A673 (cell line): Measurements from ENCODE around the gene PLPP7. TPM values are rescaled to one million over a fixed set of nuclear protein-coding genes. Genes with fewer than 3 reads are reported as not detected.
"Not testable (repeated sequence)": the region's sequence is repeated elsewhere in the genome, so short reads cannot be mapped to it uniquely, and the experiment has no call there.

ENCODE experiments used
- BruUV-seq: library from RNA; stranded (reverse); fragments of 400-500 nt; replicated peaks from 2 replicates; lab custom pipeline; 2021; lab: Mats Ljungman, UMichigan
- CTCF ChIA-PET: fragments of 300-600 bp; sonication (Branson Sonifier 250); formaldehyde crosslinking; loops from one replicate; lab custom pipeline; 2022; ENCODE audit warnings: antibody characterized with exemption; lab: Charles Lee
- POLR2A ChIA-PET: fragments of 300-600 bp; sonication (Branson Sonifier 250); formaldehyde crosslinking; loops from one replicate; lab custom pipeline; 2022; ENCODE audit warnings: antibody characterized with exemption; ENCODE audit not compliant: low non-redundant PET; lab: Charles Lee
- DNase-seq: peaks from one replicate; pipeline ENCODE4 v3.0.0-alpha.2; 2015; ENCODE audit warnings: low spot score
- H3K27ac ChIP-seq: fragments of 200-600 bp; sonication (generic); 2 replicates; pipeline ENCODE4 v1.5.1; 2016; ENCODE audit warnings: mixed run types, low read depth, mild to moderate bottlenecking, mixed read lengths, antibody characterized with exemption, low read length; ENCODE audit not compliant: poor library complexity, severe bottlenecking
- H3K27me3 ChIP-seq: fragments of 200-600 bp; sonication (generic); replicated peaks from 2 replicates; pipeline ENCODE4 v1.6.1; 2017; ENCODE audit warnings: mixed run types, low read depth, mild to moderate bottlenecking, mixed read lengths, antibody characterized with exemption, low read length; ENCODE audit not compliant: insufficient read depth, poor library complexity
- H3K36me3 ChIP-seq: fragments of 200-600 bp; sonication (generic); 2 replicates; pipeline ENCODE4 v1.6.1; 2016; ENCODE audit warnings: mixed run types, mild to moderate bottlenecking, mixed read lengths, antibody characterized with exemption, low read length; ENCODE audit not compliant: insufficient read depth, poor library complexity, severe bottlenecking
- H3K4me1 ChIP-seq: fragments of 200-600 bp; sonication (generic); 2 replicates; pipeline ENCODE4 v1.6.1; 2017; ENCODE audit warnings: mixed run types, mild to moderate bottlenecking, mixed read lengths, antibody characterized with exemption, low read length; ENCODE audit not compliant: insufficient read depth, poor library complexity, severe bottlenecking
- H3K4me3 ChIP-seq: fragments of 200-600 bp; sonication (generic); 2 replicates; pipeline ENCODE4 v1.5.1; 2016; ENCODE audit warnings: low read depth, mixed run types, mild to moderate bottlenecking, mixed read lengths, low read length; ENCODE audit not compliant: poor library complexity, severe bottlenecking
- H3K9me3 ChIP-seq: fragments of 200-600 bp; sonication (generic); 2 replicates; pipeline ENCODE4 v1.6.1; 2016; ENCODE audit warnings: mixed run types, low read depth, mild to moderate bottlenecking, mixed read lengths, antibody characterized with exemption, low read length; ENCODE audit not compliant: poor library complexity, severe bottlenecking
- CTCF ChIP-seq: fragments of 300-800, 200-600 bp; sonication (generic); conservative IDR thresholded peaks from 2 replicates; pipeline ENCODE4 v1.5.1; 2017; ENCODE audit warnings: low read depth, mild to moderate bottlenecking, antibody characterized with exemption, low read length, moderate library complexity, mixed read lengths
- EZH2 ChIP-seq: fragments of 200-600 bp; sonication (generic); IDR thresholded peaks from 2 replicates; pipeline ENCODE4 v1.6.1; 2017; ENCODE audit warnings: borderline replicate concordance, low read depth, mild to moderate bottlenecking, mixed read lengths, antibody characterized with exemption, low read length; ENCODE audit not compliant: poor library complexity, severe bottlenecking
- intact Hi-C: fragments of 100-400 bp; cut with micrococcal nuclease; formaldehyde crosslinking; loops from one replicate; pipeline ENCODE4 v1.10.0; 2022; ENCODE audit not compliant: unreplicated experiment
- total RNA-seq: library from RNA; stranded (reverse); gene quantifications from 2 replicates; pipeline ENCODE4 v1.2.3, GENCODE V29; 2021

Gene PLPP7
- total RNA-seq, 1 experiment from 2014 or later = not detected

- no peak overlapping the region for H3K27ac ChIP-seq
- H3K9me3 ChIP-seq = no peaks in the 10 kb centered on the region
- TF ChIP-seq CTCF = no peak
- no peak for TF ChIP-seq EZH2
- H3K27me3 ChIP-seq = no peaks in the 10 kb centered on the region
- no TSS peak for BruUV-seq
- H3K4me3 ChIP-seq = no peak overlapping the region
- H3K36me3 ChIP-seq = no peaks in the 10 kb centered on the region
- CTCF ChIA-PET = interaction anchor here (0.5 kb wide), 1 partner anchor 141 kb away, joined by 3 read pairs; no protein-coding TSS in a partner anchor
- no peaks in the 10 kb centered on the region for H3K4me1 ChIP-seq
- no peak for DNase-seq
- intact Hi-C loops = no loop called here
- POLR2A ChIA-PET = no interaction called here
Measured at GRCh38 chr9:131324736-131325679, 35.5 kb downstream of the PLPP7 start.

- ChIA-PET POLR2A (no interaction called here), CTCF (no interaction called here)
- Histone ChIP-seq H3K4me3 (no peak overlapping the region), H3K27ac (no peak overlapping the region), H3K36me3 (no peaks in the 10 kb centered on the region), H3K4me1 (peaks cover 7% of the 10 kb centered on the region), H3K9me3 (no peaks in the 10 kb centered on the region), H3K27me3 (no peaks in the 10 kb centered on the region)
- BruUV-seq = no TSS peak
- TF ChIP-seq CTCF = no peak
- TF ChIP-seq EZH2 = no peak
- intact Hi-C loops = no loop called here
- DNase-seq = no peak
Measured at GRCh38 chr9:131329241-131329641, 39.7 kb downstream of the PLPP7 start.

DNA sequence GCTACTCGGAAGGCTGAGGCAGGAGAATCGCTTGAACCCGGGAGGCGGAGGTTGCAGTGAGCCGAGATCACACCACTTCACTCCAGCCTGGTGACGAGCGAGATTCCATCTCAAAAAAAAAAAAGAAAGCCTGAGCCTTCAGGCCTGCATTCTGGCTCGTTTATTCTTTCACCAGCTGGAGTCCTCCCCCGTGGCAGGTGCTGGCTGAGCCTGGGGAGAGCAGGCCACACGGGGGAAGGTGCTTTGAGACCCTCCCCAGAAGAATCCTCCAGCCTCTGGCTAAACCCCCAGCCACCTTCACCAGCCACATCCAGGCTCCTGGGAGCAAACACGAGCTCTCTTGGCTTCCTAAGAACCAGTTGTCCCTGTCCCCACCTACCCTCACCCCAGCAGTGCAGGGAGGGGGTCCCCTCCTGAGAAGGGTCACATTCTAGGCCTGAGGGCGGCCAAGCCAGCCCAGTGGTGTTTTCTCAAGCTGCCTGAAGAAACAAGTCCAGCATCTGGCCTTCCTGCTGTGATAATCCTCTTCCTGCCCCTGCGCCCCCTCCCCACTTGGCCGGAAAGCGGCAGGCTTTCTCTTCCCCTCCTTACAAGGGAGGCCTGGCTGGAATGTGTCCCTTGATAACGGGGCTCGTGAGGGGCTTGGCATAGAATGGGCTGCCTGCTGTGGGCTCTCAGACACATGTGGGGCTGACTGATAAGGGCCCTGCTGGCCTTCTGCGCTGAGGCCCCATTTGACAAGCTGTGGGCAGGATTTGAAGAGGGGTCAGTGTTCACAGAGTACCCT, 41.5 kb downstream of the PLPP7 start:
- Histone ChIP-seq H3K27ac (peak overlapping the region; percentile 42), H3K9me3 (no peaks in the 10 kb centered on the region), H3K36me3 (no peaks in the 10 kb centered on the region), H3K27me3 (no peaks in the 10 kb centered on the region), H3K4me3 (no peak overlapping the region), H3K4me1 (peaks cover 16% of the 10 kb centered on the region)
- TF ChIP-seq CTCF (no peak), EZH2 (no peak)
- intact Hi-C loops = no loop called here
- peak; percentile 33 for DNase-seq
- POLR2A ChIA-PET = no interaction called here
- CTCF ChIA-PET = interaction anchor here (0.5 to 1.5 kb wide), 2 partner anchors 152 to 179 kb away, joined by 4 read pairs; no protein-coding TSS in a partner anchor
- BruUV-seq = no TSS peak

DNA sequence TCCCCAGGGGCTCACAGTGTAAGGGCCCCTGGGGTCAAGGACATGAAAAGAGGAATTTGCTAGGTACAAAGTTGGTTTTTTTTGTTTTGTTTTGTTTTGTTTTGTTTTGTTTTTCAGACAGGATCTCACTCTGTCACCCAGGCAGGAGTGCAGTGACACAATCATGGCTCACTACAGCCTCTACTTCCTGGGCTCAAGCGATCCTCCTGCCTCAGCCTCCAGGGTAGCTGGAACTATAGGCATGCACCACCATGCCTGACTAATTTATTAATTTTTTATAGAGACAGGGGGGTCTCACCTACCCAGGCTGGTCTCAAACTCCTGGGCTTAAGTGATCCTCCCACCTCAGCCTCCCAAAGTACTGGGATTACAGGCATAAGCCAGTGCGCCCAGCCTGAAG, 42.5 kb downstream of the PLPP7 start:
- intact Hi-C loops, DNase-seq, H3K9me3 ChIP-seq, BruUV-seq, H3K36me3 ChIP-seq, H3K27ac ChIP-seq, POLR2A ChIA-PET, H3K4me3 ChIP-seq, H3K27me3 ChIP-seq, CTCF ChIA-PET: not testable (repeated sequence)
- peaks cover 16% of the 10 kb centered on the region for H3K4me1 ChIP-seq
